ENCODE results near the gene CPT1C. TPM values are rescaled to one million over a fixed set of nuclear protein-coding genes. Genes with fewer than 3 reads are reported as not detected.

Gene CPT1C
- total and polyA plus RNA-seq, 4 donors = 0.37 to 0.75 (median 0.59) TPM

GRCh38 chr19:49680421-49681351 is 10.2 kb upstream of the CPT1C start:
- Histone ChIP-seq H3K27me3 (ENCODE audit: control insufficient read depth in 4 of 4, insufficient read depth in 4 of 4, low read length in 3 of 4) (no peaks in the 10 kb centered on the region), H3K9me3 (ENCODE audit: control insufficient read depth in 4 of 4, low read length in 3 of 4) (no peaks in the 10 kb centered on the region), H3K36me3 (ENCODE audit: control insufficient read depth in 4 of 4, insufficient read depth in 3 of 4, low read depth in 1 of 4, low read length in 3 of 4) (peaks cover 6 to 32% (median 10%) of the 10 kb centered on the region in 4 donors), H3K9ac (ENCODE audit: low read depth in 1 of 2, low read length in 2 of 2) (no peak overlapping the region), H3K27ac (ENCODE audit: low read depth in 1 of 2, low read length in 2 of 2) (peak overlapping the region in 1 of 2 donors; percentile 33), H3K4me3 (ENCODE audit: low read depth in 1 of 3, low read length in 3 of 3) (no peak overlapping the region), H3K4me1 (ENCODE audit: control insufficient read depth in 4 of 4, insufficient read depth in 4 of 4, low read length in 3 of 4) (peaks cover 2 to 40% (median 22%) of the 10 kb centered on the region in 4 donors)
- no peak for TF ChIP-seq REST (IDR thresholded peaks at IDR 0.05)
- TF ChIP-seq RXRA (IDR thresholded peaks at IDR 0.05) = no peak
- no peak for TF ChIP-seq GABPA (IDR thresholded peaks at IDR 0.05 in 1 of 2, conservative IDR thresholded peaks at IDR 0.05 in 1 of 2)
- no peak for TF ChIP-seq EGR1 (IDR thresholded peaks at IDR 0.05; ENCODE audit: low read depth in 2 of 2)
- TF ChIP-seq MAX (IDR thresholded peaks at IDR 0.05) = no peak
- peak; percentile 99 for TF ChIP-seq CTCF (IDR thresholded peaks at IDR 0.05; ENCODE audit: low read depth, low read length, missing input control)
- TF ChIP-seq ATF3 (IDR thresholded peaks at IDR 0.05) = no peak
- no peak for TF ChIP-seq FOXA2 (IDR thresholded peaks at IDR 0.05)
- TF ChIP-seq ZBTB33 (IDR thresholded peaks at IDR 0.05) = no peak
- no peak for TF ChIP-seq HNF4G (IDR thresholded peaks at IDR 0.05)
- TF ChIP-seq SP1 (IDR thresholded peaks at IDR 0.05) = no peak
- TF ChIP-seq RAD21 (IDR thresholded peaks at IDR 0.05) = peak; percentile 83 to 89
- TF ChIP-seq JUND (IDR thresholded peaks at IDR 0.05) = no peak
- TF ChIP-seq NR2F2 (IDR thresholded peaks at IDR 0.05) = no peak
- TF ChIP-seq TAF1 (conservative IDR thresholded peaks at IDR 0.05) = no peak
- peak; percentile 46 for TF ChIP-seq YY1 (IDR thresholded peaks at IDR 0.05)
- TF ChIP-seq HNF4A (conservative IDR thresholded peaks at IDR 0.05) = no peak
- WGBS = 36% methylated on average over 40 of the region's 40 CpGs
- peak; percentile 98 for DNase-seq (ENCODE audit: low spot score)

Measured in liver (tissue), 9 donors.